Measurements from ENCODE around the gene RPS19BP1. TPM values are rescaled to one million over a fixed set of nuclear protein-coding genes. Genes with fewer than 3 reads are reported as not detected.
"Not testable (repeated sequence)": the region's sequence is repeated elsewhere in the genome, so short reads cannot be mapped to it uniquely, and the experiment has no call there.

The RPS19BP1 gene
- total and polyA plus RNA-seq, 11 donors: 33.2 to 220 (median 52.1) TPM

- intact Hi-C loops (cut with DNase I): loop anchor here in 3 of 10 donors (10.0 kb wide), 4 partner anchors 106 to 336 kb away; partner anchors contain the start of genes SYNGR1 (in 1 of the 3) and TAB1 (in 1 of the 3)
Measured at GRCh38 chr22:39510529-39511149, 21.9 kb downstream of the RPS19BP1 start.

GRCh38 chr22:39508393-39508792 is 24.2 kb downstream of the RPS19BP1 start:
- no peak for ATAC-seq
- no peak overlapping the region for H3K27ac ChIP-seq

More at GRCh38 chr22:39510529-39511149, 21.9 kb downstream of the RPS19BP1 start:
- H3K27me3 ChIP-seq: no peaks in the 10 kb centered on the region
- 88 to 93% (median 92%) methylated on average over 4 of the region's 4 CpGs for WGBS, 4 donors
- no peak overlapping the region for H3K4me3 ChIP-seq
- DNase-seq (no peak), ATAC-seq (no peak)
- TF ChIP-seq CTCF (IDR thresholded peaks at IDR 0.05) (no peak), POLR2A (IDR thresholded peaks at IDR 0.05) (no peak)
- H3K4me1 ChIP-seq: peaks cover 0 to 22% (median 5%) of the 10 kb centered on the region in 12 donors
- H3K27ac ChIP-seq: no peak overlapping the region
- H3K9me3 ChIP-seq: no peaks in the 10 kb centered on the region
- H3K36me3 ChIP-seq: peaks cover 6 to 100% (median 97%) of the 10 kb centered on the region in 9 donors

GRCh38 chr22:39507021-39507420 is 25.5 kb downstream of the RPS19BP1 start:
- DNase-seq: peak in 1 of 5 donors; percentile 13
- Histone ChIP-seq H3K36me3 (peaks cover 8 to 84% (median 79%) of the 10 kb centered on the region in 9 donors), H3K4me1 (peaks cover 10 to 39% (median 19%) of the 10 kb centered on the region in 12 donors)
- intact Hi-C loops (cut with DNase I): loop anchor here in 1 of 10 donors (10.0 kb wide), 1 partner anchor 72 kb away; no protein-coding TSS in a partner anchor
- 72 to 82% (median 77%) methylated on average over 10 of the region's 10 CpGs for WGBS, 4 donors
- not testable (repeated sequence) for H3K4me3 ChIP-seq, H3K9me3 ChIP-seq, ATAC-seq, H3K27ac ChIP-seq, H3K27me3 ChIP-seq

More at GRCh38 chr22:39508393-39508792, 24.2 kb downstream of the RPS19BP1 start:
- TF ChIP-seq CTCF (IDR thresholded peaks at IDR 0.05) (no peak), POLR2A (IDR thresholded peaks at IDR 0.05) (no peak)
- Histone ChIP-seq H3K36me3 (peaks cover 8 to 96% (median 93%) of the 10 kb centered on the region in 9 donors), H3K9me3 (no peaks in the 10 kb centered on the region), H3K4me3 (no peak overlapping the region), H3K27me3 (no peaks in the 10 kb centered on the region), H3K4me1 (peaks cover 4 to 32% (median 14%) of the 10 kb centered on the region in 12 donors)
- WGBS, 4 donors: 55 to 61% (median 58%) methylated on average over 4 of the region's 4 CpGs
- no peak for DNase-seq
- intact Hi-C loops (cut with DNase I): loop anchor here in 1 of 10 donors (10.0 kb wide), 1 partner anchor 74 kb away; no protein-coding TSS in a partner anchor

- Histone ChIP-seq H3K27me3 (no peaks in the 10 kb centered on the region), H3K36me3 (peaks cover 5 to 54% (median 49%) of the 10 kb centered on the region in 9 donors), H3K4me3 (peak overlapping the region in 3 of 12 donors; percentile 79 to 99 (median 82)), H3K27ac (no peak overlapping the region), H3K4me1 (peaks cover 14 to 57% (median 39%) of the 10 kb centered on the region in 12 donors), H3K9me3 (no peaks in the 10 kb centered on the region)
- intact Hi-C loops (cut with DNase I): loop anchor here in 5 of 10 donors (5.0 to 10.0 kb wide), 3 partner anchors 69 to 107 kb away; partner anchors contain the start of gene TAB1 (in 2 of the 5)
- TF ChIP-seq CTCF (IDR thresholded peaks at IDR 0.05) (no peak), POLR2A (IDR thresholded peaks at IDR 0.05) (no peak)
- DNase-seq (no peak), ATAC-seq (no peak)
- WGBS, 4 donors: 89 to 93% (median 90%) methylated on average over 16 of the region's 16 CpGs
Measured at GRCh38 chr22:39504071-39504470, 28.5 kb downstream of the RPS19BP1 start.

Data from heart left ventricle (tissue), 16 donors.